Right kidney (tissue), 9 donors: ENCODE data around the gene NTF3.

Source experiments
- DNase-seq: peaks from one replicate; pipeline ENCODE4 v3.0.0-alpha.2; 2016
- long read RNA-seq, 8 donors: transcript quantifications; one replicate each; lab custom pipeline, GENCODE V29; 2026

NTF3 gene
- long read RNA-seq, donor 1, transcript NTF3-202 (2 exons, 1,336 nt), result minor isoform, 6 of 14 reads
- long read RNA-seq, donor 1, transcript NTF3-201 (1 exons, 1,028 nt), result major isoform, 8 of 14 reads
- long read RNA-seq, donor 1, partial matches to known transcripts, result 0 of 14 reads
- long read RNA-seq, donor 1, other reads (novel, unspliced or antisense), result 0 of 14 reads
- long read RNA-seq, donor 2, partial matches to known transcripts, result 0 of 5 reads
- long read RNA-seq, donor 2, other reads (novel, unspliced or antisense), result 0 of 5 reads
- long read RNA-seq, donor 3, result 0 reads
- long read RNA-seq, donor 4, partial matches to known transcripts, result 0 of 7 reads
- long read RNA-seq, donor 4, other reads (novel, unspliced or antisense), result 0 of 7 reads
- long read RNA-seq, donor 5, partial matches to known transcripts, result 0 of 6 reads
- long read RNA-seq, donor 5, other reads (novel, unspliced or antisense), result 0 of 6 reads
- long read RNA-seq, donor 6, partial matches to known transcripts, result 0 of 2 reads
- long read RNA-seq, donor 6, other reads (novel, unspliced or antisense), result 0 of 2 reads
- long read RNA-seq, donor 7, transcript NTF3-201 (1 exons, 1,028 nt), result major isoform, 7 of 10 reads
- long read RNA-seq, donor 7, partial matches to known transcripts, result 0 of 10 reads
- long read RNA-seq, donor 7, other reads (novel, unspliced or antisense), result 0 of 10 reads
- long read RNA-seq, donor 8, partial matches to known transcripts, result 0 of 5 reads
- long read RNA-seq, donor 8, other reads (novel, unspliced or antisense), result 0 of 5 reads

DNA sequence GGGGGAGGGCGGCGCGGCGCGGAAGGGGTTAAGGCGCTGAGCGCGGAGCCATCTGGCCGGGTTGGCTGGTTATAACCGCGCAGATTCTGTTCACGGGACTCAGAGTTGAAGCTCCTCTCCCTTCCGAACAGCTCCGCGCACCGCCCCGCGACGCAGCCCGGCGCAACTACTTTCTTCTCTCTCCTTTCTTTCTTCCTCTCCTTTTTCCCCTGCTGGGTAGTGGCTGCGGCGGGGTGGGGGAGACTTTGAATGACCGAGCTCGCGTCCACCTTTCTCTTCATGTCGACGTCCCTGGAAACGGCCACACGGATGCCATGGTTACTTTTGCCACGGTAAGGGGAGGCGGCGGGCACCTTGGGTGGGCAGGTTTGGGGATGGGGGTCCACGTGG, at the start of gene NTF3:
Gene NTF3 (plus strand): TSS at position 98 of the 390 bp plus-strand sequence. CDS start 217 bp downstream, at position 315.
- DNase-seq, result peak; percentile 76

- DNase-seq, result no peak
Observed at GRCh38 chr12:5384015-5384414, 47.9 kb upstream of the NTF3 start.

- DNase-seq, result no peak
Observed at GRCh38 chr12:5388581-5389535, 43.0 kb upstream of the NTF3 start.

- DNase-seq, result no peak
Observed at GRCh38 chr12:5390174-5390799, 41.6 kb upstream of the NTF3 start.

GRCh38 chr12:5391653-5392052, 40.3 kb upstream of the NTF3 start:
- no peak for DNase-seq

GRCh38 chr12:5392961-5393360, 38.9 kb upstream of the NTF3 start:
- DNase-seq, result no peak

- peak; percentile 47 for DNase-seq
Observed at GRCh38 chr12:5395443-5396271, 36.3 kb upstream of the NTF3 start.

GRCh38 chr12:5396541-5396940, 35.4 kb upstream of the NTF3 start:
- no peak for DNase-seq

GRCh38 chr12:5399266-5399665, 32.6 kb upstream of the NTF3 start:
- no peak for DNase-seq

DNA sequence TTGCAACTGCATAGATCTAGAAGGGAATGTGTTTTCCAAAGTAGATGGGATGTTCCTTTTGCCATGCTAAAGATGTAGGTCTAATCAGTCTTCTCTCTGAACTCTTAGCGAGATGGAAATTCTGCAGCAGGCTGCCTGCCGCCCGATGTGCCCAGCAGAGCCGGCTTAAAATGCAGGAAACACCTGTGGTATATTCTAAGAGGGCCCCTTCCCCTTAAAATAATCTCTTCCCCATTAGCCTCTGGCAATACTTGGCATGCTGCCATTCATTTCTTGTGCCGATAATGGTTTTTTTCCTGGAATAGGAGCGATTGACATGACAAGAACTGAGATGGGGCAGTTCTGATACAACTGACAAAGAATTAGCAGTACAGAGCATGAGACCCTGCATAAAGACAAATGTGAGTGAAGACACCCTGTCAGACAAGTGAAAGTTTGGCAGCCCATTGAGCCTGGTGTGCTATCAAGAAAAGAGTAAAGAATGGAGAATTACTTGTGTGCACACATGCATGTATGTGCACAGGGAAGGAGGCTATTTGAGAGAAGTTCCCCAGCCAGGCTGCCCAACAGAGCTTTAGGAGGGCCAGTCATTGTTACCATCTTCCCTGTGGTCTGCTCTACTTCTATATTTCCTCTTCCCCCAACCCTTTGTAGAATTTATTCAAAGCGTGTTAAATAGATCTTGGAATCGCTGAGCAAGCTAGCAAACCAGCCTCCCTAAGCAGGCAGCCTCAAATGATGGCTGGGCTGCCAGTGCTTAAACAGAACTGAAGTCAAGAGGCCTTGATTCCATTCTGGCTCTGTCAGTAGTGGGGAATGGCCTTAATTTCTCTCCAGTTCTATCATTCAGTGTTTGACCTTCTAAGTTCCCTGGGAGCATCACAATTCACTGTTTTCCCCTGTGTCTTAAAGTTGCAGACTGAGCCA, 29.6 kb upstream of the NTF3 start:
- DNase-seq, result no peak

GRCh38 chr12:5403411-5403810, 28.5 kb upstream of the NTF3 start:
- DNase-seq, result no peak

GRCh38 chr12:5407034-5407856, 24.7 kb upstream of the NTF3 start:
- peak; percentile 33 for DNase-seq

- no peak for DNase-seq
Observed at GRCh38 chr12:5409619-5410018, 22.3 kb upstream of the NTF3 start.

DNA sequence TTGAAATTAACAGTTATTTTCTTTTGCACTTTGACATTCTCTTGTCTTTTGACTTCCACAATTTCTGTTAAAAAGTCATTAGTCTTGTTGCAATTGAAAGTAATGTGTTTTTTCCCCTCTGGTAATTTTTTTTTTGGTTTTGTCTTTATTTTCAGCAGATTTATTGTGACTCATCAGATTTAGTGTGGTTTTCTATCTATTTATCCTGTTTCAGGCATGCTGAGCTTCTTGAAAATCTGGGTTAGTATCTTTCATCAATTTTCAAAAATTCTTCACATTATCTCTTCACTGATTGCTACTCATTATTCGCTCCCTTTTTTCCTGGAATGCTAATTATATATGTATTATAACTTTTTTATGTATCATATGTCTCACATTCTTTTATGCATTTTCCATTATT, 15.3 kb upstream of the NTF3 start:
- DNase-seq, result no peak

DNA sequence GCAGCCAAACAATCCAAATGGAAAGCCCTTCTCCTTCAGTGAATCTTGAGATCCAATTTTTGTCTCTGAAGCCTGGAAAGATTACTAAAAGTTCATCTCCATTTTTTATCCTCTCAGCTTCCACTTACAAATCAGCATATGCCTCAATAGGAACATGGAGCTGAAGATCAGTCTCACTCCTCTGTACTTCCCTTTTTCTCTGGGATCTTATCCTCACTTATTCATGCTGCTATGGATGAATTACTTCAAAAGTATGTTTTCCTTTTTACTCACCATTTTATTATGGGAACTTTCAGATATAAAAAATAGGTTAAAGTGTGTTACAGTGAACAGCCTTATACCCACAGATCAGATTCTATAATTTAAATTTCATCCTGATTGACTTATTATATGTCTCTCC, 14.4 kb upstream of the NTF3 start:
- no peak for DNase-seq

DNA sequence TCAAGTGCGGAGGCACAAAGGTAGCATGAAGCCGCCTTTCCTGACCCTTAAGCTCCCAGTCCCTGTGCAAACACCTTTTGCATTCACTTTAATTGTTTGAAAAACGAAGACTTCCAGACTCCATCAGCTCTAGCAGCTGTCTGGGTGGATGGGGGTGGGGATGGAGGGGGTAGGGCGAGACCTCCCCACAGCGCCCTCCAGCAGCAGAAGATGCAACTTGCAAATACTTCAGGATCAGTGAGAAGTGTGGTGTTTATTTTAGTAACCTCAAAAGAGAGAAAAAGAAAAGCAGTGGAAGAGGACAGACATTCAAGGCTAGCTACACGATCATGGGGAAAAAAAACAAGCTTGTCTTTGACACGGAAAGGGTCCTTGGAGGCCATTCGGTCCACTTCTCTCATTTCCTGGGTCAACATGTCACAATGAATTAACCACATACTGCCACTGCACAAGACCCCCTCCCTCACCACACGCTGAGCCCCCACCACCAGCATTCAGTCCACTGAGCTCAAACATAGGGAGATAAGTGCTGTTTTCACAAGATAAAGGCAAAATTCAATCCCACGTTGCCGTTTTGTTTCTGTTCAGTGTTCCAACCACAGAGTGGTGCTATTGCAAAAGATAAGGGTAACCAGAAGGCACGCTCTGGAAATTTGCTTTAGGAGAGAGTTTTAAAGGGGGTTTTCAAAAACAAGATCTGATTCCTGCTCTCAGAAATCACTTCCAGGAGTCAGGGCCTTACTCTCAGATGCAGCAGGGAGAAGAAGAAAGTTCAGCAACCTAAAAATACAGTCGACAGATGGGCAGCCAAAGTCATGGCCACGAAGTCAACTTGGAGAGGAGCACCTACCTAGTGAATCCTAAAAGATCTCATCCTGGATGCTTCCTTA, 3.3 kb upstream of the NTF3 start:
- peak; percentile 59 for DNase-seq

DNA sequence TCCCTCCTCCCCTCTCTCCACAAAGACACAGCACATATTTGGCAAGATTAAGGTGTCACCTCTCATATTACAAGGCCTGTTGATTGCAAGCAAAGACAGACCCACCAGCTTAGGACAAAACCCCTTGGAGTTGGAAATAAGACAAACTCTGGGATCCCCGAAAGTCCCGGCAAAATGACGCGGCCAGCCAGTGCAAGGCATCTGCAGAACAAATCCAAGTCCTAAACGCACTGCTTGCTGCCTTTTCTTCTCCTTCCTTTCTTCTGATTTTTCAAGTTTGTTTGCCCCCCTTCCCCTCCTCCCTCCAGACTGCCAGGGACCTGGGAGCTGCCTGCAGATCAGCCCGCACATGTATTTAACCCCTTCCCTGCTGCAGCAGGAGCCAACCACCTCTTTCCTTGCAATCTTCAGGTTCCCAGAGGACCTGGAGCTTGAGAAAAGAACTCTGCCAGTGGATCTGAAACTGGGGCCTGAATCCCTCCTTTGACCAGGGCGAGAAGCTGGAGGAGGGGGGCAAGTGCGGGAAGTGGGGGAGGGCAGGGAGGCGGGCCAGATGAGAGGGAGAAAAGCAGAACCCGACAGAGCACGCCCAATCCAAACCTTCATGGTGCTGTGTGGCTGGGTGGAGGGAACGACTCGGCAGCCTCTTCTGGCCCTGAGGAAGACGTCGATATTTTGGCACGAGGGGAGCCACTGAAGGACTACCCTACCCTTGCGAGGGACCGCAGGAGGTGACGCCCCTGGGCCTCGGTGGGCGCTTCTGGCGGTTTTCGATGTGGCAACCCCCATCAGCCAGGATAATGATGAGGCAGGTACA, 2.0 kb upstream of the NTF3 start:
- peak; percentile 48 for DNase-seq
